Stimulated activated CD8-positive, alpha-beta memory T cell treated with anti-CD3 and anti-CD28 coated beads, Interleukin-15, amount 100 ng/mL, for 48 hours (primary cell): ENCODE measurements around the gene ANKRD34A.

ENCODE experiments used
- DNase-seq, 2 donors: peaks; one replicate each; pipeline ENCODE4 v3.0.0-alpha.2; 2020; ENCODE audit warnings: low read depth in 2 of 2

ANKRD34A gene

GRCh38 chr1:145967288-145967687 is 2.9 kb upstream of the ANKRD34A start:
- DNase-seq = no peak

GRCh38 chr1:145965119-145965744 is 857 bp upstream of the ANKRD34A start:
- DNase-seq = no peak

GRCh38 chr1:145963265-145964019 is 933 bp downstream of the ANKRD34A start:
- no peak for DNase-seq

GRCh38 chr1:145962157-145963102 is 1.9 kb downstream of the ANKRD34A start:
- DNase-seq = no peak

- DNase-seq = peak; percentile 49 to 55
Observed at GRCh38 chr1:145961425-145962156, 2.8 kb downstream of the ANKRD34A start.

GRCh38 chr1:145961109-145961424 is 3.3 kb downstream of the ANKRD34A start:
- DNase-seq = no peak

GRCh38 chr1:145960468-145961108 is 3.8 kb downstream of the ANKRD34A start:
- DNase-seq = peak; percentile 40 to 43

- DNase-seq = no peak
Observed at GRCh38 chr1:145959957-145960467, 4.4 kb downstream of the ANKRD34A start.

GRCh38 chr1:145959333-145959732 is 5.0 kb downstream of the ANKRD34A start:
- no peak for DNase-seq

- DNase-seq = no peak
Observed at GRCh38 chr1:145958734-145959133, 5.6 kb downstream of the ANKRD34A start.

GRCh38 chr1:145957443-145958319 is 6.7 kb downstream of the ANKRD34A start, which contains the start of gene LIX1L:
Gene LIX1L (minus strand): TSS chr1:145958017. CDS start chr1:145957927, 90 bp downstream.
- DNase-seq = peak; percentile 91 to 92

- no peak for DNase-seq
Observed at GRCh38 chr1:145956781-145957442, 7.5 kb downstream of the ANKRD34A start.

GRCh38 chr1:145956361-145956760 is 8.0 kb downstream of the ANKRD34A start:
- no peak for DNase-seq

GRCh38 chr1:145955436-145955835 is 8.9 kb downstream of the ANKRD34A start:
- DNase-seq = no peak

GRCh38 chr1:145953861-145954260 is 10.5 kb downstream of the ANKRD34A start:
- no peak for DNase-seq

- DNase-seq = no peak
Observed at GRCh38 chr1:145952903-145953302, 11.5 kb downstream of the ANKRD34A start.

GRCh38 chr1:145951526-145951925 is 12.8 kb downstream of the ANKRD34A start:
- no peak for DNase-seq

GRCh38 chr1:145949219-145949618 is 15.2 kb downstream of the ANKRD34A start:
- no peak for DNase-seq

GRCh38 chr1:145947551-145947950 is 16.8 kb downstream of the ANKRD34A start:
- DNase-seq = no peak
